Neutrophil (primary cell): ENCODE data around the gene MYO15A.

Experiments
- H3K27ac ChIP-seq: fragments of 200-600 bp; sonication (generic); 2 replicates; pipeline ENCODE4 v1.5.1; 2016; ENCODE audit warnings: mild to moderate bottlenecking, moderate library complexity
- H3K27me3 ChIP-seq: fragments of 200-600 bp; sonication (generic); 2 replicates; pipeline ENCODE4 v1.6.0; 2016; ENCODE audit warnings: mild to moderate bottlenecking
- H3K36me3 ChIP-seq: fragments of 200-600 bp; sonication (generic); 2 replicates; pipeline ENCODE4 v1.5.1; 2017
- H3K4me1 ChIP-seq, 2 experiments: fragments of 200-600 bp in 1 of 2; sonication (generic) in 1 of 2; 1 replicate in 1 of 2; 2 replicates in 1 of 2; pipeline versions ENCODE4 v1.5.1 to v1.6.1; 2013 to 2016; ENCODE audit warnings: low read depth in 1 of 2, low read length in 1 of 2, mild to moderate bottlenecking in 1 of 2, moderate library complexity in 1 of 2; ENCODE audit not compliant: control insufficient read depth in 1 of 2, insufficient read depth in 1 of 2
- H3K4me3 ChIP-seq, 2 experiments: fragments of 200-600 bp in 1 of 2; sonication (generic) in 1 of 2; 1 replicate in 1 of 2; 2 replicates in 1 of 2; pipeline ENCODE4 v1.5.1; 2013 to 2016; ENCODE audit warnings: low read depth in 1 of 2, low read length in 1 of 2, mild to moderate bottlenecking in 1 of 2, moderate library complexity in 1 of 2
- H3K9me3 ChIP-seq: fragments of 200-600 bp; sonication (generic); 2 replicates; pipeline ENCODE4 v1.5.1; 2016
- CTCF ChIP-seq: fragments of 200-600 bp; sonication (generic); IDR thresholded peaks from 2 replicates; pipeline ENCODE4 v1.5.1; 2016; ENCODE audit warnings: antibody characterized with exemption

MYO15A gene

GRCh38 chr17:18144261-18144660 lies 35.7 kb downstream of the MYO15A start:
- H3K27ac ChIP-seq = no peak overlapping the region
- no peaks in the 10 kb centered on the region for H3K4me1 ChIP-seq
- no peaks in the 10 kb centered on the region for H3K9me3 ChIP-seq
- no peak overlapping the region for H3K4me3 ChIP-seq
- no peaks in the 10 kb centered on the region for H3K27me3 ChIP-seq
- TF ChIP-seq CTCF = no peak
- no peaks in the 10 kb centered on the region for H3K36me3 ChIP-seq

GRCh38 chr17:18144855-18145254 lies 36.3 kb downstream of the MYO15A start:
- H3K9me3 ChIP-seq = no peaks in the 10 kb centered on the region
- no peak overlapping the region for H3K4me3 ChIP-seq
- no peaks in the 10 kb centered on the region for H3K36me3 ChIP-seq
- TF ChIP-seq CTCF = no peak
- no peaks in the 10 kb centered on the region for H3K4me1 ChIP-seq
- H3K27me3 ChIP-seq = no peaks in the 10 kb centered on the region
- H3K27ac ChIP-seq = no peak overlapping the region

- H3K9me3 ChIP-seq = no peaks in the 10 kb centered on the region
- H3K4me3 ChIP-seq = no peak overlapping the region
- no peaks in the 10 kb centered on the region for H3K36me3 ChIP-seq
- H3K27ac ChIP-seq = no peak overlapping the region
- no peaks in the 10 kb centered on the region for H3K4me1 ChIP-seq
- H3K27me3 ChIP-seq = no peaks in the 10 kb centered on the region
- no peak for TF ChIP-seq CTCF
Observed at GRCh38 chr17:18145811-18146210, 37.3 kb downstream of the MYO15A start.

- Histone ChIP-seq H3K4me3 (no peak overlapping the region), H3K4me1 (no peaks in the 10 kb centered on the region), H3K9me3 (no peaks in the 10 kb centered on the region), H3K27me3 (no peaks in the 10 kb centered on the region), H3K36me3 (no peaks in the 10 kb centered on the region), H3K27ac (no peak overlapping the region)
- no peak for TF ChIP-seq CTCF
Observed at GRCh38 chr17:18146259-18146658, 37.7 kb downstream of the MYO15A start.

GRCh38 chr17:18146980-18147379 lies 38.4 kb downstream of the MYO15A start:
- Histone ChIP-seq H3K27ac (no peak overlapping the region), H3K36me3 (no peaks in the 10 kb centered on the region), H3K4me3 (no peak overlapping the region), H3K4me1 (no peaks in the 10 kb centered on the region), H3K27me3 (no peaks in the 10 kb centered on the region), H3K9me3 (no peaks in the 10 kb centered on the region)
- no peak for TF ChIP-seq CTCF

- H3K4me3 ChIP-seq = no peak overlapping the region
- H3K27ac ChIP-seq = no peak overlapping the region
- no peaks in the 10 kb centered on the region for H3K27me3 ChIP-seq
- H3K4me1 ChIP-seq = peaks cover 5 to 6% of the 10 kb centered on the region in 2 experiments
- H3K36me3 ChIP-seq = no peaks in the 10 kb centered on the region
- H3K9me3 ChIP-seq = no peaks in the 10 kb centered on the region
- TF ChIP-seq CTCF = no peak
Observed at GRCh38 chr17:18148586-18148985, 40.0 kb downstream of the MYO15A start.
